GM13976 (cell line): Measurements from ENCODE around the gene HMGB1.
"Not testable (repeated sequence)": the region's sequence is repeated elsewhere in the genome, so short reads cannot be mapped to it uniquely, and the experiment has no call there.

Experiments
- DNase-seq: peaks from one replicate; pipeline ENCODE4 v3.0.0; 2012; ENCODE audit warnings: low spot score
- CTCF ChIP-seq: IDR thresholded peaks from 2 replicates; pipeline ENCODE4 v1.5.1; 2012; ENCODE audit warnings: borderline replicate concordance, mild to moderate bottlenecking; ENCODE audit not compliant: insufficient read depth; ENCODE audit errors: extremely low read depth, missing control alignments, control extremely low read depth
- in situ Hi-C: fragments of 300-500 bp; cut with MboI; formaldehyde crosslinking; loops from one replicate; pipeline ENCODE4 v1.12.0; 2022; ENCODE audit warnings: low sequenced_read_pairs, mixed read lengths, inconsistent platforms; ENCODE audit not compliant: unreplicated experiment

HMGB1 gene

GRCh38 chr13:30457306-30457891 lies 8.3 kb downstream of the HMGB1 start:
- DNase-seq, result no peak
- no peak for TF ChIP-seq CTCF
- in situ Hi-C loops, result no loop called here

- TF ChIP-seq CTCF, result no peak
- in situ Hi-C loops, result no loop called here
- DNase-seq, result no peak
Measured at GRCh38 chr13:30456290-30456689, 9.4 kb downstream of the HMGB1 start.

GRCh38 chr13:30454991-30455390 lies 10.7 kb downstream of the HMGB1 start:
- no peak for TF ChIP-seq CTCF
- no peak for DNase-seq
- in situ Hi-C loops, result no loop called here

GRCh38 chr13:30453727-30454126 lies 12.0 kb downstream of the HMGB1 start:
- no peak for TF ChIP-seq CTCF
- no peak for DNase-seq
- in situ Hi-C loops, result no loop called here

- in situ Hi-C loops, DNase-seq: not testable (repeated sequence)
Measured at GRCh38 chr13:30451476-30451875, 14.3 kb downstream of the HMGB1 start.

- in situ Hi-C loops, result no loop called here
- DNase-seq, result no peak
- TF ChIP-seq CTCF, result no peak
Measured at GRCh38 chr13:30450066-30450465, 15.7 kb downstream of the HMGB1 start.

- in situ Hi-C loops, result no loop called here
- TF ChIP-seq CTCF, result no peak
- DNase-seq, result no peak
Measured at GRCh38 chr13:30448441-30448840, 17.3 kb downstream of the HMGB1 start.
